GM11168 (cell line): ENCODE results near the gene ABL2.
"Not testable (repeated sequence)": the region's sequence is repeated elsewhere in the genome, so short reads cannot be mapped to it uniquely, and the experiment has no call there.

Experiments
- in situ Hi-C: fragments of 300-500 bp; cut with MboI; formaldehyde crosslinking; loops from one replicate; pipeline ENCODE4 v1.12.0; 2022; ENCODE audit warnings: low sequenced_read_pairs; ENCODE audit not compliant: unreplicated experiment

Gene ABL2

DNA sequence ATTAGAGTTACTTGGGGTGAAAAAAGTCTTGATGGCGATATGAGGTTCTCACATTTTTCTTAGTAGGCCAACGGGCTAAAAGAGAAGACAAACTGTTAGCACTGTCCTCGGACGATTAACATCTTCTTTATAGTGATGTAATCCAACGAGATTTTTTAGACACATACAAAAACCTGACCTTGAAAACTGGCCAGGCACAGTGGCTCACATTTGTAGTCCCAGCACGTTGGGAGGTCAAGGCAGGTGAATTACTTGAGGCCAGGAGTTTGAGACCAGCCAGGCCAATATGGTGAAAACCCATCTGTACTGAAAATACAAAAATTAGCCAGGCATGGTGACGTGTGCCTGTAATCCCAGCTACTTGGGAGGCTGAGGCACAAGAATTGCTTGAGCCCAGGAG is 8.4 kb downstream of the ABL2 start:
- in situ Hi-C loops = not testable (repeated sequence)

DNA sequence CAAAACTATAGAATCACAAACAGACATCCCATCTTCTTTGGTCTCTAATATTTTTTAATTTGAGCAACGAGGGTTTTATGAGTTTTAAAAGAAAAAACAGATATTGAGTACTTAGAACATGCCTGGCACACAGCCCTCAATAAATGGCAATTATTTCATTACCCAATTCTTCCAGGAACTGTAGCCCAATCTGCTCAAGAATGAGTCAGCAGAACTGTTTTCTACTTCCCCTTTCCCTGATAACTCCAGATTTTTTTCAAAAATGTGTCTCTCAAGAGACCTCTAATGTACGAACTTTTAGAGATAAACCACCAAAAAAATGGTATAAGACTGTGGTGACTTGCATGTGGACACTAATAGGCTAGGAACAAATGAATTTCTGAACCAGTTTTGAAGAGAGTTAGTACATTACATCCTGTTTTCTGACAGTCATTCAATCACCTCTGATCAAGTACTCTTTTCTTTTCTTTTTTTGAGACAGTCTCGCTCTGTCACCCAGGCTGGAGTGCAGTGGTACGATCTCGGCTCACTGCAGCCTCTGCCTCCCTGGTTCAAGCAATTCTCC is 11.5 kb downstream of the ABL2 start:
- in situ Hi-C loops = no loop called here

DNA sequence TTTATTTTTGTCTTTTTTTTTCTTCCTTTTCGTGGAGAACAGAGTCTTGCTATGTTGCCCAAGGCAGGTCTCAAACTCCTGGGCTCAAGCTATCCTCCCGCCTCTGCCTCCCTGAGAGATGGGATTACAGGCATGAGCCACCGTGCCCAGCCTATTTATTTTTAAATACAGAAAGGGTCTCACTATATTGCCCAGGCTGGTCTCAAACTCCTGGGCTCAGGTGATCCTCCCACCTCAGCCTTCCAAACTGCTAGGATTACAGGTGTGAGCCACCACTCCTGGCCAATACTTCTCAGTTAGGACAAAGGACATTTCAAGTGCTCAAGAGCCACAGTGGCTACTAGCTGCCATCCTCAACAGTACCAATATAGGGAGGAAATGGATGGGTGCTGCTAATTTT is 16.2 kb downstream of the ABL2 start:
- in situ Hi-C loops = not testable (repeated sequence)

DNA sequence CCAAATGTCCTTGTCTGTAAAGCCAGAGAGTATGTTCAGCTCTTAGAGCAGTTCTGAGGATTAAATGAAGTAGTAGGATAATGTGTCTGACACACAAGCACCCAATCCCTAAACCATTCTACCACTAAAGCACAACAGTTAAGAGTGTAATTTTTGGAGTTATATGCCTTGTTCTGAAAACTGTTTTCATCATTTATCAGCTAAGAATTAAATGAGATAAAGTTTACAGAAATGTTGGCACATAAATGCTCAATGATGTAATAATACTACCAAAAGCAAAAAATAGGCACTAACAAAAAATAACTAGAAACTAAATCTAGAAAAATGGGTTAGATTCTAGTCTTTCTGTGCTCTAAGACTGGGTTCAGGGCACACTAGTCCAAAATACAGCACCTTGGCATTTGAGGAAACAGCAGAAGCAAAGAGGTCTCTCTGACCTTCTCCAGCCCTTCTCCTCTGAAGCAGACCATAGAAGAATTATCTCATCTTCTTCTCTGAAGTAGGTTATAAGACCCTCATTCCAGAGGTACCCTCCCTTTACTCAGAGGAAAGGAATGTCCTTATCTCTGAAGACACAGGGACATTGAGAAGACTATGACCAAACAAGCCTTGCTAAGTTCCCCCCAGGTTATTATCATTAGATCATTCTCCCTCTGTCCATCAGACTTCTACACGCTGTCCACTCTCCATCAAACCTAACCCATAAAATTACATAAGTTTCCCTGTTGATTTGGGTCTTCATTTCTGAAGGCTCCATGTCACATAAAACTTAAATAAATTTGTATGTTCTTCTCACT is 20.6 kb downstream of the ABL2 start:
- in situ Hi-C loops = no loop called here

DNA sequence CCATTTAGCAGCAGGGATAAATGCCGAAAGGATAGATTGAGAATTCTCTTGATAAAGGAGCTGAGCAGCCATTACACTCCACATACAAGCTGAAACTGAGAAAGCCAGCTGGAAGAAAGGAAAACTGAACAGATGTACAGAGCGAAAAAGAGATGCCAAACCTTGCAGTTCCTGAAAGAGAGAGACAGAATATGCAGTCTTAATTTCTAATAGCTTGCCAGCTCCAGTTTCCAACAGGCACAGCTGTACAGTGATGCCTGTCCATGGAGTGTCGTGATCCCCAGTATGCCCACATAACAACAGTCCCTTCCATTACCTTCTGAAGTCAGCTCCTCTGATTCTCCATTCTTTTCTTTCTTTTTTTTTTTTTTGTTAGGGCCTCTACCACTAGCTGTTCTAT is 22.7 kb downstream of the ABL2 start:
- in situ Hi-C loops = no loop called here

DNA sequence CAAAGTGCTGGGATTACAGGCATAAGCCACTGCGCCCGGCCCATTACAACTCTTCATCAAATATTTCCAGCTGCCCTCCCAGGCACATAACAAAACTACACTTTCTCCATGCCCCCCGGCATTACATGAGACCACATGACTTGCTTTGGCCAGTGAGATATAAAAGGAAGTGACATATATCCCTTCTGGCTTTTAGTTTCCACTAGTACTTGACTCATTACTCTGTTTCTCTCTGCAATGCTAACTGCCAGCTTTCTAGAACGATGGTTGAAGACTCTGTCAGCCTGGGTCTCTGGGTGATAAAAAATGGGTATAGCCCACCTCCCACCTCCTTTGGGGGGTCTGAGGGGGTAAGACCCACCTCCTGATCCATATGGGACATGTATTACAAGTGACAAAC is 24.2 kb downstream of the ABL2 start:
- in situ Hi-C loops = no loop called here

DNA sequence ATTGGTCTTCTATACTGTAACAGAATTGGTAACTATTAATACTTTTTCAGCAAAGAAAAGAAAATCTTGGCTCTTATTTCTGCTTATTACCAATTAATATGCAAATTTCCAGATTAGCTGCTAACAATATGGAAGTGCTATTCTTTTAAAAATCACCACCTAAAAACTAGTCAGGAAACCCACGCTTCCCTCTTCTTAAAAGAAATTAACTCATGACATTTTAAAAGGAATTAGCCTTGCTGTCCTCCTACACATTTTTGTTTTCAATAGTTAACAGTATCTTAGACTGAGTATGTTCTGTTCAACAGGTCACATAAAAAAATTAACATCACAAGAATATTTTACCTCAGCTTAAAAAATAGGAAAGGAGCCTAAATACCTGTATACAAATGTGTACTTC is 27.3 kb downstream of the ABL2 start:
- in situ Hi-C loops = no loop called here

DNA sequence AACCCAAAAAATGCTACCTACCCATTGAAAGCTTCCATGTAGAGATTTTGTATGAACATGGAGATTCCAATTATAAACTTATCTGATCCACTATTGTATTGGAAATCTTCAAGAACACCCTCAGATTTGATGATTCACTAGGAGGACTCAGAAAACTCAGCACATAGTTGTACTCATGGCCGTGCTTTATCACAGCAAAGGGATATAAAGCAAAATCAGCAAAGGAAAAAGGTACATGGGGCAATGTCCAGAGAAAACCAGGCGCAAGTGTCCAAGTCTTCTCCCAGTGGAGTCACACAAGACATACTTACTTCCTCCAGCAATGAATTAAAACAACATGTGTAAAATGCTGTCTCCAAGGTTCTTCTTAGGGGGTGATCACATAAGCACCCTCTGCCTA is 28.9 kb downstream of the ABL2 start:
- in situ Hi-C loops = no loop called here

DNA sequence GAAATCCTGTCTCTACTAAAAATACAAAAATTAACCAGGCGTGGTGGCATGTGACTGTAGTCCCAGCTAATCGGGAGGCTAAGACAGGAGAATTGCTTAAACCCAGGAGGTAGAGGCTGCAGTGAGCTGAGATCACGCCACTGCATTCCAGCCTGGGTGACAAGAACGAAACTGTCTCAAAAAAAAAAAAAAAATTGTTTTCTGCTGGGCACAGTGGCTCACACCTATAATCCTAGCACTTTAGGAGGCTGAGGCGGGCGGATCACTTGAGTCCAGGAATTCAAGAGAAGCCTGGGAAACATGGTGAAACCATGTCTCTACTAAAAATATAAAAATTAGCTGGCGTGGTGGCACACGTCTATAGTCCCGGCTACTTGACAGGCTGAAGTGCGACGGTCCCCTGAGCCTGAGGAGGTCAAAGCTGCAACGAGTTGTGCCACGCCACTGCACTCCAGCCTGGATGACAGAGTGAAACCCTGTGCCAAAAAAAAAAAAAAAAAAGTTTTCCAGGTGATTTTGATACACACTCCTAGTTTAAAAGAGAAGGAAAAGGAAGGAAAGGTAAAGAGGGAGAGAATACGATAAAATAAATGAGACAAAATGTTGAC is 31.7 kb downstream of the ABL2 start:
- in situ Hi-C loops = no loop called here

DNA sequence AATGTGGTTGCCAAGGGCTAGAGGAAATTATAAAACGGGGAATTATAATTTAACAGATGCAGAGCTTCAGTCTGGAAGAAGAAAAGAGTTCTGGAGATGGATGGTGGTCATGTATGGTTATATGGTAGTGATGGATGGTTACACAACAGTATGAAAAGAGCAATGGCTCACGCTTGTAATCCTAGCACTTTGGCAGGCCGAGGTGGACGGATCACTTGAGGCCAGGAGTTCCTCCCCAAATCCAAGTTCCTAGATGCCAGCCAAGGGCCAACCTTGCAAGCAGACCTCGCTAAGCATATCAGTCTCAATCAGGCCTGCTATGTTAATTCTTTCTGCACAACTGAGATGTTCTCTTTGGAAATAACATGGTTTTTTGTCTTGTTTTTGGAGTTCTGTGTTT is 33.6 kb downstream of the ABL2 start:
- in situ Hi-C loops = not testable (repeated sequence)

DNA sequence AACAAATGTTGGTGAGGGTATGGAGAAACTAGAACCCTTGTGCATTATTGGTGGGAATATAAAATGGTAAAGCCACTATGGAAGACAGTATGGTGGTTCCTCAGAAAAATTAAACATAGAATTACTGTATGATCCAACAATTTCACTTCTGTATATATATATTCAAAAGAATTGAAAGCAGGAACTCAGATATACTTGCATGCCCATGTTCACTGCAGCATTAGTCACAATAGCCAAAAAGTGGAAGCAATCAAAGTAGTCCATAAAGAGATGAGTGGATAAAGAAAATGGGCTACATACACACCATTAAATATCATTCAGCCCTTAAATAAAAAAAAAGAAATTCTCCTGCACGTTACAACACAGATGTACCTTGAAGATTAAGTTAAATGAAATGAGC is 34.1 kb downstream of the ABL2 start:
- in situ Hi-C loops = no loop called here

DNA sequence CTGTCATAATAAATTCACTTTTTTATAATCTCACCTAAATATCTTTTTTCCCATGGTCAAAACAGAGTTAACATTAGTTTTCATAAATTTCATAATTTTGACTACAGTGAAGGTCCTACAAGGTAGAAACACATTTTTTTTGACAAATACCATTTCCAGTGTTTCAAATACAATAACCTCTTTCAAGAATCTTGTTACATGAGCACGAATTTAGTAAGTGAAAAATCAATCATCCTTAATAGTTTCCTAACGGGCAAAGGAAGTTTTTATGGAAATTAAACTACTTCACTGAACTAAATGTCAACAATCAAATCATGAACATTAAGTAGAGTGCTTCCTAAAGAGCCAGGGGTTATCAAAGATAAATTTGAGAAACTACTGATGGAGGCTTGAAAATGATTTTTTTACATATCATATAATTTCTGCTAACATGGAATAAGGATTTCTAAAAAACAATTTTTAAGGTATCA is 35.4 kb downstream of the ABL2 start:
- in situ Hi-C loops = no loop called here

DNA sequence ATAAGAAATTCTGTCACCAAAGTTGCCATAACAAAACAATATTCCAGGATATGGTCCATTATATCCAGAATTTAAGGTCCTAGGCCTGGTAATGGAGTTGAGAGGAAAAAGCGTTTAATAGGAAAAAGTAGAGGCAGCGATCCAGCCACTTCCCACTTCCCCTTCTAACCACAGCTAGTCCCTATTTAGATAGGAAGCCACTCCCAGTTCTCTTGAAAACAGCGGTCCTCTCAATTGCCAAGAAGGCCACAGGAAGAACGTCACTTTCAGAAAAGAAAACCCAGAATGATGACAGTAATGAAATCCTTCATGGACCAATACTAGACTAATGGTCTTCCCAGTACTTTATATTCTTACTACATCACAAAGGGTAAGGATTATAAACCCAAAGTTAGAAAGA is 38.6 kb downstream of the ABL2 start:
- in situ Hi-C loops = no loop called here

DNA sequence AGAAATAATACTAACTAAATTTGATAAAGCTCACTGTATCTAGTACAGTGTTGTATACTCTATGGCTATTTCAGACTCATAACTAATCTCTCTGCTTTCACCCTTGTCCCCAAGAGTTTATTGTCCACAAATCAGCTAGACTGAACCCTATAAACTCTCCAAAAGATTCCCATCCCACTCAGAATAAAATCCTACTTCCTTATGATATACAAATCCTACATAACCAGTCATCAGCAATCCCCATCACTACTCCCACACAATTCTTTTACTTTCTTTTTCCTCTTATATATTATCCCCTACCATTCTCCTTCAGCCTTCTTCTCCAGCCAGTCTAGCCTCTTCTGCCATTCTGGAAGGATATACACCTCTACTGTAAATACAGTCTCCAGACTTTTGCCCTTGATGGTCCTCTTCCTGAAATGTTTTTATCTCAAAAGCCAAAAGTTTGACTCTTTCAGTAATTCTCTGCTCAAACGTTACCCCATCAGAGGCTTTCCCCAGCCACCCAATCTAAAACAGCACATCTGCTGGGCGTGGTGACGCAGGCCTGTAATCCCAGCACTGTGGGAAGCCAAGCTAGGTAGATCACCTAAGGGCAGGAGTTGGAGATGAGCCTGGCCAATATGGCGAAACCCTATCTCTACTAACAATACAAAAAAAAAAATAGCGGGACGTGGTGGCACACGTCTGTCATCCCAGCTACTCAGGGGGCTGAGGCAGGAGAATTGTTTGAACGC is 41.6 kb downstream of the ABL2 start:
- in situ Hi-C loops = no loop called here

DNA sequence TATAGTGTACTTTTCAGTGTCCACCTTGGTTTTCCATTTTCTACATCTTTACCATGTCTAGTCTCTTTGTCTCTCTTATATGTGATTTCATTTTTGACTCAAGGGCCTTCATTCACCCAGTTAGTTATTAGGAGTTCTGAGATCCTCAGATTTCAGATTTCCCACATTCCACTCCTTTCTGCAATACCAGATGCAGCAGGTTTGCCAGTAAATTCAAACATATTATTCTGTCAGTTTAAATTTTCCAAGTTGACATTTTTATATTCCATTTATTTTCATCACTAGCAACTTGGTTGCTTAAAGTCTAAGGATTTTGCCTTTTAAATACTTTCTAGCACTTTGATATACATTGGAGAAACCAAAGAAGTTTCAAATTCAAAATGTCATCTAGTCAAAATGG is 42.4 kb downstream of the ABL2 start:
- in situ Hi-C loops = no loop called here

DNA sequence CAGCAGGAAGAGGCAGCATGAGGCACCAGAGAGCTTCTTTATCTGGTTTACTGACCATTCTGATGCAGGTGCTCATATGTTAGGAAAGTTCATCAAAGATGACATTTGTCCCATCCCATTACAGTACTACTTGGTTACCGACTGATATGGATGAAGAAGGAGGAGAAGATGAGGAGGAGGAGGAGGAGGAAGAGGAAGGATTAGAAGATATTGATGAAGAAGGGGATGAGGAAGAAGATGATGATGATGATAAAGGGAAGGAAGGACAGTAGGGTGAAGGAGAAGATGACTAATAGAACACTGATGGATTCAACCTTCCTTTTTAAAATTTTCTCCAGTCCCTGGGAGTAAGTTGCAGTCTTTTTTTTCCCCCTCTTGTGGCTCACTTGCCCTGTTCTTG is 45.1 kb downstream of the ABL2 start:
- in situ Hi-C loops = no loop called here

DNA sequence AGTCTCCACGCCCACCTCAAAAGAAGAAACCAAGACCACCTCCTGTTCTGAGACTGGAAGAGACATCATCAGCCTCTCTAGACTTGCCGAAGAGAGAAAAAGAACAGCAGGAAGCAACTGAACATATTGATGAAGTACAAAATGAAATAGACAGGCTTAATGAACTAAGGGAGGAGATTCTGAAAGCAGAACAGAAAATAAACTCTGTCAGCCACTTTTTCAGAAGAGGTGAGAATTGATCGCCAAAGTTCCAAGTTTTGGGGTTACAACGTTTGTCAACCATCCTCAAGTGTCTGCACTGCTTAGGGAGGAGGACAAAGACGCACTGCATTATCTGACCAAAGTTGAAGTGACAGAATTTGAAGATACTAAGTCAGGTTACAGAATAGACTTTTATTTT is 45.6 kb downstream of the ABL2 start:
- in situ Hi-C loops = no loop called here

DNA sequence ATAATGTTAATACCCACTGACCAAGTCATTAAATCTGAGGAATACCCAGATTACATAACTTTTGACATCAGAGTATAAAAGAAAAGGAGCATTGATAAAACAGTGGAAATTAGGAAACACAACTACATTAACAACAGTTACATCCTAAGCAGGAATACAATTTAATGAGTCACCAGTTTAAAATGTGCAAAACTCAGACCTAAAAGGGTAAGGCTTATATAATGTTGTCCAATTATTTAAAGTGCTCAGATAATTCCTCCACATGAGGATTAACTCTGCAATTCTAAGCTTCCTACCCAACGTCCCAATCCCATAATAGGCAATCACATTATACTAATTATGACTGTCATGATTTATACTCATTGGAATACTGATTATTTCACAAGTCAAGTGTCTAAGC is 50.5 kb downstream of the ABL2 start:
- in situ Hi-C loops = no loop called here

DNA sequence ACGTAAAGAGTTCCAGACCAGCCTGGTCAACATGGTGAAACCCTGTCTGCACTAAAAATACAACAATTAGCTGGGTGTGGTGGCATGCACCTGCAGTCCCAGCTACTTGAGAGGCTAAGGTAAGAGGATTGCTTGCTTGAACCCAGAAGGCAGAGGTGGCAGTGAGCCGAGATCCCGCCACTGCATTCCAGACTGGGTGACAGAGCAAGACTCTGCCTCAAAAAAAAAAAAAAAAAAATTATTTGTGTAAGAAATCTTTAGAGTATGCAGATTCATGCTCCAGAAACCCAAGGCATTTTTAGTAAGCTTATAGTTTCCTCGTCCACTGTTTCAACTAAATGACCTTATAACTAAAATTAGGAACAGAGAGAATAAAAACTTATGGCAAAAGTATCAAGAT is 51.3 kb downstream of the ABL2 start:
- in situ Hi-C loops = no loop called here

DNA sequence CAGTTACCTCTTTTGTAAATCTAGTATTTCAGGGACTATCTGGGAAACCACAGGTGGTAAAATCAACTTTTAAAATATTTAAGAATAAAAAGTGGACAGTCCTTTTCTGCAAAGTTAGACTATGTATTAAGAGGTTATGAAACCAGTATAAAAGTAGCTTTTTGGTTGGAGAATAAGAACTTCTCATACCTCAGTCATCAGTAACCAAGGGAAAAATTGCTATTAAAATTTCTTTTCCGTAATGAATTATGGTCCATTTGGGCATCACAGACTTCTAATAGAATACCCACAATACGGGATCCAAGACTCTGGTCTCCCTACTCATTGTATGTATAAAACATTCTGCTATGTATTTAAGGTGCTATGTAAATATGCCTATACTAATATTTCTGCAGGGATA is 51.9 kb downstream of the ABL2 start:
- in situ Hi-C loops = no loop called here

DNA sequence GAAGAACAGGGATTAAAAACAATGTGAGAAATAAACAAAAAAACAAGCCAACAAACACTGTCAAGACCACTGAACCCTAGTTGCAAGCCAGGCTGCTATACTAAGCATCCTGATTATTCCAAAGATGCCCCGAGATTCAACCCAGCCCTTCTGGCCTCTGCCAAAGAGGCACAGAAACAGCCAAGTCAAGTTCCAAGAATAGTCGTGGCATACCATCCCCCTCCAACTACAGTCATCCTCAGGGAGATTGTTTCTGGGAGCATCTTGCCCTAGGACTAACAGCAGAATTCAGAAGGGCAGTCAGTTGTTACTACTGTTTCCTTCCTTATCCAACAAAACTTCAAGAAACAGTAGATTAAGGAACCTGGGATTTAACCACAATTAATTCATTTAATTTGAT is 52.3 kb downstream of the ABL2 start:
- in situ Hi-C loops = no loop called here
